CD4-positive, alpha-beta T cell treated with Interferon gamma for 1 hour (primary cell): ENCODE results near the gene KIF19.

Experiments
- DNase-seq: peaks from one replicate; pipeline ENCODE4 v3.0.0-alpha.2; 2020

Gene KIF19

GRCh38 chr17:74343526-74344284 is 17.7 kb downstream of the KIF19 start:
- no peak for DNase-seq

- DNase-seq, result no peak
Observed at GRCh38 chr17:74344658-74345057, 18.6 kb downstream of the KIF19 start.

GRCh38 chr17:74345433-74346241 is 19.6 kb downstream of the KIF19 start:
- DNase-seq, result no peak

- DNase-seq, result no peak
Observed at GRCh38 chr17:74347646-74348045, 21.6 kb downstream of the KIF19 start.

- DNase-seq, result no peak
Observed at GRCh38 chr17:74349120-74349519, 23.1 kb downstream of the KIF19 start.

GRCh38 chr17:74350486-74350885 is 24.5 kb downstream of the KIF19 start:
- DNase-seq, result no peak

GRCh38 chr17:74351552-74352210 is 25.7 kb downstream of the KIF19 start:
- DNase-seq, result no peak

GRCh38 chr17:74353446-74354060 is 27.5 kb downstream of the KIF19 start:
- DNase-seq, result no peak

GRCh38 chr17:74354123-74354522 is 28.1 kb downstream of the KIF19 start:
- peak; percentile 21 for DNase-seq

- DNase-seq, result no peak
Observed at GRCh38 chr17:74354561-74354960, 28.5 kb downstream of the KIF19 start.

- no peak for DNase-seq
Observed at GRCh38 chr17:74355065-74355464, 29.0 kb downstream of the KIF19 start.

- DNase-seq, result no peak
Observed at GRCh38 chr17:74356646-74357465, 30.8 kb downstream of the KIF19 start.

- DNase-seq, result no peak
Observed at GRCh38 chr17:74357466-74357809, 31.4 kb downstream of the KIF19 start.

- DNase-seq, result no peak
Observed at GRCh38 chr17:74358697-74359096, 32.7 kb downstream of the KIF19 start.

GRCh38 chr17:74359916-74360315 is 33.9 kb downstream of the KIF19 start:
- DNase-seq, result no peak

- DNase-seq, result no peak
Observed at GRCh38 chr17:74360899-74361229, 34.8 kb downstream of the KIF19 start.

- DNase-seq, result peak; percentile 11
Observed at GRCh38 chr17:74361230-74362068, 35.4 kb downstream of the KIF19 start, which contains the start of gene BTBD17. Gene BTBD17, minus strand, starts transcription at chr17:74361868. Its CDS starts 49 bp downstream, at chr17:74361819.

- DNase-seq, result no peak
Observed at GRCh38 chr17:74362069-74362405, 36.0 kb downstream of the KIF19 start.

GRCh38 chr17:74362810-74363498 is 36.9 kb downstream of the KIF19 start:
- DNase-seq, result no peak

- no peak for DNase-seq
Observed at GRCh38 chr17:74367206-74367605, 41.2 kb downstream of the KIF19 start, which contains the start of gene GPR142. Gene GPR142, plus strand, starts transcription at chr17:74367506. Its CDS starts 2,035 bp downstream, at chr17:74369541.
